OCI-M2 (cell line): Measurements from ENCODE around the gene NDUFB8.

Source experiments
- DNase-seq: peaks from one replicate; lab custom pipeline; 2025; ENCODE audit not compliant: unreplicated experiment; lab: John Stamatoyannopoulos, UW

NDUFB8 gene

GRCh38 chr10:100507357-100507732 is 22.3 kb downstream of the NDUFB8 start:
- DNase-seq, result no peak

GRCh38 chr10:100506596-100507356 is 22.9 kb downstream of the NDUFB8 start:
- no peak for DNase-seq

- no peak for DNase-seq
Measured at GRCh38 chr10:100505164-100505563, 24.5 kb downstream of the NDUFB8 start.

GRCh38 chr10:100504096-100504495 is 25.6 kb downstream of the NDUFB8 start:
- DNase-seq, result no peak

GRCh38 chr10:100502926-100503494 is 26.7 kb downstream of the NDUFB8 start:
- no peak for DNase-seq

GRCh38 chr10:100501423-100501822 is 28.2 kb downstream of the NDUFB8 start:
- DNase-seq, result no peak

- DNase-seq, result no peak
Measured at GRCh38 chr10:100498059-100498458, 31.6 kb downstream of the NDUFB8 start.

- no peak for DNase-seq
Measured at GRCh38 chr10:100496567-100496966, 33.1 kb downstream of the NDUFB8 start.

GRCh38 chr10:100490531-100490930 is 39.1 kb downstream of the NDUFB8 start:
- no peak for DNase-seq

- DNase-seq, result no peak
Measured at GRCh38 chr10:100489396-100489795, 40.3 kb downstream of the NDUFB8 start.

GRCh38 chr10:100487529-100487928 is 42.1 kb downstream of the NDUFB8 start:
- DNase-seq, result no peak

GRCh38 chr10:100485801-100486495 is 43.7 kb downstream of the NDUFB8 start:
- DNase-seq, result no peak

- no peak for DNase-seq
Measured at GRCh38 chr10:100485366-100485765, 44.3 kb downstream of the NDUFB8 start.

GRCh38 chr10:100483876-100484666 is 45.6 kb downstream of the NDUFB8 start:
- no peak for DNase-seq

GRCh38 chr10:100482834-100483185 is 46.9 kb downstream of the NDUFB8 start:
- no peak for DNase-seq

- DNase-seq, result peak; percentile 48
Measured at GRCh38 chr10:100482181-100482833, 47.4 kb downstream of the NDUFB8 start.

GRCh38 chr10:100481462-100482081 is 48.1 kb downstream of the NDUFB8 start:
- peak; percentile 49 for DNase-seq

- no peak for DNase-seq
Measured at GRCh38 chr10:100480002-100480401, 49.7 kb downstream of the NDUFB8 start.

- no peak for DNase-seq
Measured at GRCh38 chr10:100479037-100479436, 50.6 kb downstream of the NDUFB8 start.

GRCh38 chr10:100477970-100478369 is 51.7 kb downstream of the NDUFB8 start:
- no peak for DNase-seq
